SK-N-MC (cell line): ENCODE results near the gene DGKI.

ENCODE experiments used
- DNase-seq: peaks from one replicate; pipeline ENCODE4 v3.0.0-alpha.2; 2011; ENCODE audit warnings: low read depth, low spot score
- H3K27ac ChIP-seq: fragments of 200-600 bp; sonication (generic); 2 replicates; pipeline ENCODE4 v1.5.1; 2016; ENCODE audit warnings: mixed run types
- H3K36me3 ChIP-seq: fragments of 200-600 bp; sonication (generic); 2 replicates; pipeline ENCODE4 v1.6.1; 2017; ENCODE audit warnings: antibody characterized with exemption, low read length, mixed read lengths; ENCODE audit not compliant: insufficient read depth
- H3K4me3 ChIP-seq: fragments of 200-600 bp; sonication (generic); 2 replicates; pipeline ENCODE4 v1.5.1; 2016
- H3K9ac ChIP-seq: fragments of 200-600 bp; sonication (generic); 2 replicates; pipeline ENCODE4 v1.8.0; 2017; ENCODE audit warnings: mixed run types, mixed read lengths; ENCODE audit not compliant: insufficient read length
- H3K9me3 ChIP-seq: fragments of 200-600 bp; sonication (generic); 2 replicates; pipeline ENCODE4 v1.6.1; 2017; ENCODE audit warnings: low read depth, mild to moderate bottlenecking, antibody characterized with exemption, low read length, moderate library complexity, mixed read lengths
- EZH2 ChIP-seq: fragments of 200-600 bp; sonication (generic); IDR thresholded peaks from one replicate; pipeline ENCODE4 v1.6.1; 2017; ENCODE audit warnings: antibody characterized with exemption
- FOXP2 ChIP-seq: optimal IDR thresholded peaks from 2 replicates; pipeline ENCODE3; 2011; ENCODE audit warnings: mild to moderate bottlenecking, moderate library complexity; ENCODE audit not compliant: insufficient read depth; ENCODE audit errors: extremely low read length, control extremely low read depth
- POLR2AphosphoS5 ChIP-seq: IDR thresholded peaks from 2 replicates; pipeline ENCODE4 v1.6.1; 2012; ENCODE audit warnings: mild to moderate bottlenecking, low read depth, low read length, borderline replicate concordance

Gene DGKI

DNA sequence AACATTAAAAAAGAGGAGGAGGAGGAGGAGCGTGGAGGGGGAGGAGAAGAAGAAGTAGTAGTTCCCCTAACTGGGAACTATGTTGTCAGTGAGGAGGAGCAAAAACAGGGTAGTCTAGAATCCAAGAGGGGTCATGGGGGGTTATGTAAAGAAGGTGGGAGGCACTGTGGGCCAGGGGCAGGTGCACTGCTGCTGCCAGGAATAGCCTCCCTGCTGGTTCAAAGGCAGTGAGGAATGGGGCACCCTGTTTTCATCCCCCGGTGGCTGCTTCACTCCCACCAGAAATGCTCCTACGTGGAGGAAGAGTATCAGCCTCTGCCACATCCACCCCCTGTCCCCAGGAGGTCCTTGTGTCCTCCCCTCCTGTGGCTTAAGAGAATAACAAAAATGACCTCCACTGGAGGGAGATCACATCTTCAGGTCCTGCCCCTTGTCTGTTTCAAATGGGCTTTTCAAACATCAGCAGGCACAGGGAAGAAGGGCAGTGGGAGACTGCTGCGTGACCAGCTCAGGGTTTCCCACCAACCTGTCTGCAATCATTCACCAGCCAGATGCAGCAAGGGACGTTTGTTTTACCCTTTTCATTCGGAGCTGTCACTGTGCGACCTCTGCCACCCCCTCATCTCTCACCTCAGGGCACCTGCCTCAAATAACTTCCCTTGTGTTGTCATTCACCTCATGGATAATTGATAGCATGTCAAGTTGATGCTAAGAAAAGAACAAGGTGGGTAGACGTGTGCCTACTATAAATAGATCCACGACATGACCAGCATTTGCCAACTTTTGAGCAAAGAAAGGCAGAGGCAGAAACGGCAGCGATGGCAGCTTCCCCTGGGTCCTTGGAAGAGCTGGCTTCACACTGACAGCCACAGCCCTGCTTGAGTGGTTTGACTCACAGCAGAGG is 92.6 kb downstream of the DGKI start:
- no peak for DNase-seq
- no peak overlapping the region for H3K9ac ChIP-seq

DNA sequence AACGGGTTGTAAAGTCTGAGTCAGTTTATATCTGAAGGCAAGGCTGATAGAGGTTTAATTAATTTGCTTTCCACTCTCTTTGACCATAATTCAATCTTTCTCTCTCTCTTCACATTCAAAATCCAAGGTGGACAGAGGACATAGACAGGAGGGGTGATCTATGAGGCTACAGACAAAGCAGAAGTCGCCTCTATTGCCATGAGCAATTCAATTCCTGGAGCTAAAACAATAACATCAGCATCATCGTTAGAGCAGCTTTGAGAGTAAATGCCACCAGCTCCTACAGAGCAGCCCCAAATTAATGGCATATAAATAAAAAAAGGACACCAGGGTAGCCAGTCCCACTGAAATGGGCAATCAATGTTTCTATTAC is 93.2 kb downstream of the DGKI start:
- no peak for TF ChIP-seq EZH2
- no peak for TF ChIP-seq FOXP2
- TF ChIP-seq POLR2AphosphoS5, result no peak
- no peak overlapping the region for H3K9ac ChIP-seq
- H3K27ac ChIP-seq, result no peak overlapping the region
- H3K36me3 ChIP-seq, result no peaks in the 10 kb centered on the region
- H3K4me3 ChIP-seq, result no peak overlapping the region
- no peaks in the 10 kb centered on the region for H3K9me3 ChIP-seq
- no peak for DNase-seq

More for the DNA sequence above, 92.6 kb downstream of the DGKI start:
- TF ChIP-seq FOXP2 (no peak), POLR2AphosphoS5 (no peak), EZH2 (no peak)
- Histone ChIP-seq H3K4me3 (no peak overlapping the region), H3K27ac (no peak overlapping the region), H3K36me3 (no peaks in the 10 kb centered on the region), H3K9me3 (no peaks in the 10 kb centered on the region)

DNA sequence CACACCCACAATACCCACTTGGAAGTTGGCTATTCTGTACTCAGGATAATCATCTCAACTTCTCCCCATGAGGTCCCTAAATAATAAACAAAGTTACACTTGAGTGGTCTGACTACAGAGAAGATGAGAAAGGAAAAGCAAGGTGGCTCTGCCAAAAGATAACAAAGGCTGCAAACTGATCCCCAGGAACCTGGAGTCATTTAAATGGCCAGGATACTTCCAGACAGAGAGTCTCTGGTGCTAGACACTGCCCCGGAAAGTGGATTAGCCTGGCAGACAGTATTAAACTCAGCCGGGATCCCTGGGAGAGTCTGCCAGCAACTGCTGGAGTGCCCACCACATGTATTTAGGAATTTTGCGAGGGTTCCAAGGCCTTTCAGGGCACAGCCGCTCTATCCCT is 93.7 kb downstream of the DGKI start:
- no peak for DNase-seq

DNA sequence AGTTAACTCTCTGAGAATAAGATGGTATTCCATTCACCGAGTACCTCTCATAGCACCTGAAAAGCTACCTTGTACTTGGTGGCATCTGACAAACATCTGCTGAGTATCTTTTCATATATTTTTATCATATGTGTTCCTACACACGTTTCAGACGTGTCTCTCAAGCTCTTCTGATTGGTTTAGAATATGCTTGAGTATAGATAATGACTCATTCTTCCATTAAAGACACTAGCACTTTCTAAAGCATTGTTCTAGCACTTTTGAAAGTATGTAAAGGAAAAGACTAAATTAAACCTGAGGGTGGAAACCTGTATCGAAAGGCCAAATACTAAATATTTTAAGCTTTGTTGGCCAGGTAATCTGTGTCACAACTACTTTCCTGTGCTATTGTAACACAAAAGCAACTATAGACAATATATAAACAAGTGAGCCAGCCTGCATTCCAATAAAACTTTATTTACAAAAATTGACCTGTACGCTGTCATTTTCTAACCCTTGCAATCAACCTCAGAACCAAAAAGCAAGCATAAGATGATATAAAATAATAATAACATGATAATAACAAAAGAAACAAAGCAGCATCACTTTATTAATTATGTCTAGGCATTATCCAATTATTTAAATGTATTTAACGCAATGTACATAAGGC is 95.3 kb downstream of the DGKI start:
- Histone ChIP-seq H3K4me3 (no peak overlapping the region), H3K9ac (no peak overlapping the region), H3K9me3 (no peaks in the 10 kb centered on the region), H3K27ac (no peak overlapping the region), H3K36me3 (no peaks in the 10 kb centered on the region)
- DNase-seq, result no peak
- TF ChIP-seq EZH2 (no peak), POLR2AphosphoS5 (no peak), FOXP2 (no peak)

More for the DNA sequence above, 93.7 kb downstream of the DGKI start:
- H3K36me3 ChIP-seq, result no peaks in the 10 kb centered on the region
- no peak overlapping the region for H3K4me3 ChIP-seq
- H3K27ac ChIP-seq, result no peak overlapping the region
- no peaks in the 10 kb centered on the region for H3K9me3 ChIP-seq
- TF ChIP-seq FOXP2 (no peak), EZH2 (no peak), POLR2AphosphoS5 (no peak)
- no peak overlapping the region for H3K9ac ChIP-seq

DNA sequence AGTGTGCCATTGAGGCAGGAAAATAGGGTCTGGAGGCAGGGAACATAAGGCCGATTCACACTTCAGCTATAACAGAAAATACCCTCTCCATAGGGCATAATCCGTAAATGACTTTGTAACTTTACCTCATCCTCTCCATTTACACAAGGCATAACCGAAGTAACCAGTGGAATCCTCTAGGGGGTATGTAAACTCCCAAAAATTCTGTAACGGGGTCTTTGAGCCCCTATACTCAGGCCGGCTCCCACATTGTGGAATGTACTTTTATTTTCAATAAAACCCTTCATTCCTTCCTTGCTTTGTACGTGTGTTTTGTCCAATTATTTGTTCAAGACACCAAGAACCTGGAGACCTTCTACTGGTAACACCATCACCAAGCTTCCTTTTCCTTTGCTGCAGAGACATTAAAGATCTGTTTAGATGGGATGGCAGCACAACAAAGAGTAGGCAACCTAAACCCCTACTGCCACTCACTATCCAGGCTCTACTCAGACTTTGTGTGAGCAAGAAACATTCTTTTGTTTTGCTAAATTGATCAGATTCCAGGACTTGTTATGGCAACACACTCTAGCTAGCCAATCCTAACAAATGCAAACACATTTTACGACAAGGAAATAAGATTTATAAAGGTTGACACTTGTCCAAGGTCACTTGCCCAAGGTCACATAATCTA is 99.3 kb downstream of the DGKI start:
- no peak for DNase-seq
- TF ChIP-seq POLR2AphosphoS5, result no peak
- TF ChIP-seq FOXP2, result no peak
- TF ChIP-seq EZH2, result no peak
- Histone ChIP-seq H3K9me3 (no peaks in the 10 kb centered on the region), H3K27ac (no peak overlapping the region), H3K36me3 (no peaks in the 10 kb centered on the region), H3K4me3 (no peak overlapping the region), H3K9ac (no peak overlapping the region)

DNA sequence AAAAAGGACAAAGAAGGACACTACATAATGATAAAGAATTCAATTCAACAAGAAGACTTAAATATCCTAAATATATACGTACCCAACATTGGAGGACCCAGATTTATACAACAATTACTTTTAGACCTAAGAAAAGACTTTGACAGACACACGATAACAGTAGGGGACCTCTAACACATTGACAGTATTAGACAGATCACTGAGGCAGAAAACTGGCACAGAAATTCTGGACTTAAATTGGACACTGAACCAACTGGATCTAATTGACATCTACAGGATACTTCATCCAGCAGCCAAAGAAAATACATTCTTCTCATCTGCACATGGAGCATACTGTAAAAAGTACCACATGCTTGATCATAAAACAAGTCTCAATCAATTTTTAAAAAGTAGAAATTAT is 103.8 kb downstream of the DGKI start:
- Histone ChIP-seq H3K27ac (no peak overlapping the region), H3K9ac (no peak overlapping the region), H3K36me3 (no peaks in the 10 kb centered on the region), H3K9me3 (no peaks in the 10 kb centered on the region), H3K4me3 (no peak overlapping the region)
- TF ChIP-seq EZH2 (no peak), POLR2AphosphoS5 (no peak), FOXP2 (no peak)
- DNase-seq, result no peak

DNA sequence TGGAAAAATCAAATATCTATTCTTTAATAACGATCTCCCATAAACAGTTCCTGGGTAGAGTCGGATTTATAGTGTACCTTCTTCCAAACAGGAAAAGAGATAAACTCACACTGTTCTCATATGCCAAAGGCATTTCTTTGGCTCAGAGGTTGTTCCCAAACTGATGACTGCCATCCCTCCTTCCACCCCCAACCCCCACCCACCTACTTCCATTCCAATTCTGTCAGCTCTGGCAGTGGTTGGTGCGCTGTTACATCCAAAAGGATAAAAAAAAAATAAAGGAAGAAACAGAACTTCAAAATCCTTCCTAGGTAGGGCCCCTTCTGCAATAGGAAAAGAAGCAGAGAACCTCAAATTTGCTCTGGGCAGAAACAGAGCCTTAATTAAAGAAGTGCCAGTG is 104.7 kb downstream of the DGKI start:
- TF ChIP-seq FOXP2 (no peak), EZH2 (no peak), POLR2AphosphoS5 (no peak)
- no peaks in the 10 kb centered on the region for H3K36me3 ChIP-seq
- no peak overlapping the region for H3K4me3 ChIP-seq
- H3K27ac ChIP-seq, result no peak overlapping the region
- DNase-seq, result no peak
- H3K9ac ChIP-seq, result no peak overlapping the region
- H3K9me3 ChIP-seq, result no peaks in the 10 kb centered on the region

DNA sequence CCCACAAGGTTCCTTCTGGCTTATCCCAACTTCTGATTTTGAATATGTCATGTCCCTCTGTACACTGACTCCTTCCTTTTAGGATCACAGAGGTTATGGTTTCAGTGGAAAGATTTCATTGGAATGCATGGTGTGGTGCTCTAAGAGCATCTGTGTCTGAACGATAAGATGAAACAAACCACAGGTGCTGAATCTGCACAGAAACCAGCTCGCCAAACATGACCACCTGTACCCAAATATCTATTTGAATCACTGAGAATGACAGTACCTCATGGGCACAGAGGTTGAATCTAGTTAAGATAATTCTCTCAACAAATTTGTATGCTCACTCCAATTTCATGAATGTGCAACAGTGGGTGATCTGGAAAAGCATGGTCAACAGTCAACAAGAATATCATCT is 105.3 kb downstream of the DGKI start:
- no peak for DNase-seq
- Histone ChIP-seq H3K9me3 (no peaks in the 10 kb centered on the region), H3K36me3 (no peaks in the 10 kb centered on the region), H3K4me3 (no peak overlapping the region), H3K9ac (no peak overlapping the region), H3K27ac (no peak overlapping the region)
- TF ChIP-seq POLR2AphosphoS5, result no peak
- no peak for TF ChIP-seq EZH2
- TF ChIP-seq FOXP2, result no peak
